Measurements from ENCODE around the gene CLNS1A. TPM values are rescaled to one million over a fixed set of nuclear protein-coding genes. Genes with fewer than 3 reads are reported as not detected.

Gene CLNS1A
- total RNA-seq, 2 donors from 2014 or later, result 37.8 to 99.0 TPM

GRCh38 chr11:77668760-77669159, 31.2 kb upstream of the CLNS1A start:
- DNase-seq (ENCODE audit: low spot score), result no peak
- no peaks in the 10 kb centered on the region for H3K9me3 ChIP-seq
- WGBS, result 73% methylated on average over 3 of the region's 3 CpGs
- no peaks in the 10 kb centered on the region for H3K36me3 ChIP-seq
- no peaks in the 10 kb centered on the region for H3K27me3 ChIP-seq (replicated peaks; ENCODE audit: insufficient read depth)
- no peaks in the 10 kb centered on the region for H3K4me1 ChIP-seq (replicated peaks)
- no peak overlapping the region for H3K4me3 ChIP-seq
- intact Hi-C loops (cut with DNase I), result no loop called here
- H3K27ac ChIP-seq, result no peak overlapping the region
- TF ChIP-seq POLR2A (IDR thresholded peaks at IDR 0.05) (no peak), POLR2AphosphoS5 (IDR thresholded peaks at IDR 0.05) (no peak), CTCF (IDR thresholded peaks at IDR 0.05) (no peak)

- H3K27ac ChIP-seq, result no peak overlapping the region
- no peak for DNase-seq (ENCODE audit: low spot score)
- no peaks in the 10 kb centered on the region for H3K4me1 ChIP-seq (replicated peaks)
- H3K9me3 ChIP-seq, result no peaks in the 10 kb centered on the region
- WGBS, result 62% methylated on average over 7 of the region's 7 CpGs
- H3K27me3 ChIP-seq (replicated peaks; ENCODE audit: insufficient read depth), result no peaks in the 10 kb centered on the region
- H3K36me3 ChIP-seq, result no peaks in the 10 kb centered on the region
- H3K4me3 ChIP-seq, result no peak overlapping the region
- intact Hi-C loops (cut with DNase I), result no loop called here
- no peak for TF ChIP-seq POLR2AphosphoS5 (IDR thresholded peaks at IDR 0.05)
- no peak for TF ChIP-seq POLR2A (IDR thresholded peaks at IDR 0.05)
- no peak for TF ChIP-seq CTCF (IDR thresholded peaks at IDR 0.05)
Measured at GRCh38 chr11:77665240-77665965, 27.8 kb upstream of the CLNS1A start.

GRCh38 chr11:77661670-77662069, 24.1 kb upstream of the CLNS1A start:
- H3K36me3 ChIP-seq, result no peaks in the 10 kb centered on the region
- intact Hi-C loops (cut with DNase I), result no loop called here
- no peak overlapping the region for H3K27ac ChIP-seq
- DNase-seq (ENCODE audit: low spot score), result no peak
- TF ChIP-seq POLR2A (IDR thresholded peaks at IDR 0.05) (no peak), POLR2AphosphoS5 (IDR thresholded peaks at IDR 0.05) (no peak), CTCF (IDR thresholded peaks at IDR 0.05) (no peak)
- no peaks in the 10 kb centered on the region for H3K4me1 ChIP-seq (replicated peaks)
- no peak overlapping the region for H3K4me3 ChIP-seq
- H3K9me3 ChIP-seq, result no peaks in the 10 kb centered on the region
- WGBS, result 77% methylated on average over 3 of the region's 3 CpGs
- no peaks in the 10 kb centered on the region for H3K27me3 ChIP-seq (replicated peaks; ENCODE audit: insufficient read depth)

- Histone ChIP-seq H3K36me3 (no peaks in the 10 kb centered on the region), H3K9me3 (no peaks in the 10 kb centered on the region), H3K4me1 (replicated peaks) (no peaks in the 10 kb centered on the region), H3K27ac (no peak overlapping the region), H3K4me3 (no peak overlapping the region), H3K27me3 (replicated peaks; ENCODE audit: insufficient read depth) (no peaks in the 10 kb centered on the region)
- DNase-seq (ENCODE audit: low spot score), result no peak
- intact Hi-C loops (cut with DNase I), result no loop called here
- 64% methylated on average over 1 of the region's 1 CpG for WGBS
- no peak for TF ChIP-seq POLR2A (IDR thresholded peaks at IDR 0.05)
- no peak for TF ChIP-seq CTCF (IDR thresholded peaks at IDR 0.05)
- no peak for TF ChIP-seq POLR2AphosphoS5 (IDR thresholded peaks at IDR 0.05)
Measured at GRCh38 chr11:77660947-77661346, 23.4 kb upstream of the CLNS1A start.
